H7 (cell line): ENCODE data around the gene CUZD1. TPM values are rescaled to one million over a fixed set of nuclear protein-coding genes. Genes with fewer than 3 reads are reported as not detected.

Experiments
- DNase-seq: peaks from one replicate; pipeline ENCODE4 v3.0.0; 2012
- H3K27me3 ChIP-seq: 2 replicates; pipeline ENCODE4 v1.6.0; 2011; ENCODE audit warnings: mild to moderate bottlenecking, low read length; ENCODE audit not compliant: control insufficient read depth, insufficient read depth
- H3K36me3 ChIP-seq: replicated peaks from 2 replicates; pipeline ENCODE4 v1.5.1; 2011; ENCODE audit warnings: low read length; ENCODE audit not compliant: control insufficient read depth, insufficient read depth
- H3K4me3 ChIP-seq: 2 replicates; pipeline ENCODE4 v1.5.1; 2011; ENCODE audit warnings: low read depth, mild to moderate bottlenecking, control low read depth, low read length, moderate library complexity; ENCODE audit not compliant: insufficient read depth
- total RNA-seq: library from RNA; depleted of rRNA; stranded (reverse); fragments of >200 nt; shearing (Covaris generic); gene quantifications from 2 replicates; pipeline ENCODE4 v1.2.3, GENCODE V29; 2014

The CUZD1 gene
- total RNA-seq, 1 experiment from 2014 or later = 1.1 TPM

DNA sequence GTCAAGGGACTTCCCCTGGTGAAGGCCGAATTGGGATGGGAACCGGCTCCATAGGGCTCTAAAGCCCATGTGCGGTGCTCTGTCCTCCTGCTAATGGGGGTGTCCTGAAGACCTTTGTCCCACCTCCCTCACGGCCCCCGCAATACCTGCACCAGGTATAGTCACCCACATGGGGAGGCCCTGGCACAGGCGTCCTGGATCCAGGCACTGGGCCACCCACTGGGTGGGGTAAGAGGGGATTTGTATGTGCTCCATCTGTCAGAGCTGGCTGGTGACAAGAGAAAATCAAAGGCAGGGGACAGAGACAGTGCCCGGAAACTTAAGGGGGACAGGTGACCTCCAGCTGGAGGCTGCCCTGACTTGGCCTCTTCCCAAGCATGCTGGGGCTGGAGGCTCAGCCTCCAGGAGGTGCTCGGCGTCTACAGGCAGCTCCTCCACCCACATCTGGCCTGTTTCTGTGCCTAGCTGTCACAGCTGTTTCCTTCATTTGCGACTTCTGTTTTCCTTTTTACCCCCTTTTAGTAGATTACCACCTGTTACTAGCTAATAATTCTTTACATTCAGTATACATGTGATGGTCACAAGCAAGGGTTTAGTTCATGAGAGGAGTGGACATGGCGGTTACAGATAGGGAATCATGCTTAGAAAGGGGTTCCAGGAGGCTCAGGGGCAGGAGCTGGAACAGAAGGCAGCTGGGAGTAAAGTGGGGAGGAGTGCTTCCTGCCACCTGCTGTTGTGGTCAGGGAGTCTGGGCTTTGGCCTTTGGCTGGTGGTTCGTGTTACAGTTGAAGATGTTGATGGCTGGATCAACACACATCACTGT lies 2.3 kb upstream of the CUZD1 start:
- Histone ChIP-seq H3K27me3 (no peaks in the 10 kb centered on the region), H3K36me3 (no peaks in the 10 kb centered on the region), H3K4me3 (no peak overlapping the region)
- no peak for DNase-seq

DNA sequence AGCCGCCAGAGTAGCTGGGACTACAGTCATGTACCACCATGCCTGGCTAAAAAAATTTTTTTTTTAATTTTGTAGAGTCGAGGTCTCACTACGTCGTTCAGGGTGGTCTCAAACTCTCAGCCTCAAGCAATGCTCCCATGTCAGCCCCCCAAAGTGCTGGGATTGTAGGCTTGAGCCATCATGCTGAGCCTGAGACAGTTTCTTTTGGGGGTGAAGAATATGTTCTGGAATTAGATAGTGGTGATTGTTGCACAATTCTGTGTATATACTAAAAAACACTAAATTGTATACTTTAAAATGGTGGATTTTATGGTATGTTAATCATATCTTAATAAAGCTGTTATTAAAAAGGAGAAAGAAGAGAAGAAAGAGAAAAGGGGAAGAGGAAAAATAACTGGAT lies 1.5 kb downstream of the CUZD1 start:
- H3K4me3 ChIP-seq = no peak overlapping the region
- H3K27me3 ChIP-seq = no peaks in the 10 kb centered on the region
- DNase-seq = no peak
- H3K36me3 ChIP-seq = no peaks in the 10 kb centered on the region

DNA sequence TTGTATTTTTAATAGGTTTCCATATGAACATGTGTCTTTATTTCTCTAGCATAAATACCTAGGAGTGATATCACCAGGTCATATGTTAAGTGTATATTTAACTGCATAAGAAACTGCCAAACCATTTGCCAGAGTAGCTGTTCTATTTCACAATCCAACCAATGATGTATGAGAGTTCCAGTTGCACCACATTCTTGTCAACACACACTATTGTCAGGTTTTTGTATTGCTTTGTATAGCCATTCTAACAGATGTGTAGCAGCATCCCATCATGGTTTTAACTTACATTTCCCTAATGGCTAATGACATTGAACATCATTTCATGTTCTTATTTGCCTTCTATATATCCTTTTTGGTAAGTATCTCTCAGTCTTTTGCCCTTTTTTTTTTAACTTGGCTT lies 4.1 kb downstream of the CUZD1 start:
- Histone ChIP-seq H3K4me3 (no peak overlapping the region), H3K27me3 (no peaks in the 10 kb centered on the region), H3K36me3 (no peaks in the 10 kb centered on the region)
- no peak for DNase-seq

DNA sequence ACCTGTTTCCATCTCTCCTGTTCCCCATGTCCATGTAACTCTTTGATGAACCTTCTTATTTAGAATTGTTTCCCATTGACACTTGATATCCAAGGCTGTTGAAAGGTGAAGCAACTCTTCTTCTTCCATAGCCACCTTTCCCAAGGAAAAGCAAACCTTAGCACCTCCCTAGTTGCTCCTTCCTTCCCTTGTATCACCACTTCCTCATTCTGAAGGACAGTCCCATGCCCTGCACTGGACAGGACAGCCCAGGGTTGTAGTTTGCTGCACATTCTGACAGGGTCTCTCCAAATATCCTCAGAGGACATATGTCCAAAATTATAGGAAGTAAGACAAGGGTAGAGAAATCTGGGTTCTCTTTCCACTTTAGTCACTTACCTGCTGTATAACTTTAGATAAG lies 6.2 kb downstream of the CUZD1 start:
- Histone ChIP-seq H3K36me3 (no peaks in the 10 kb centered on the region), H3K4me3 (no peak overlapping the region), H3K27me3 (no peaks in the 10 kb centered on the region)

DNA sequence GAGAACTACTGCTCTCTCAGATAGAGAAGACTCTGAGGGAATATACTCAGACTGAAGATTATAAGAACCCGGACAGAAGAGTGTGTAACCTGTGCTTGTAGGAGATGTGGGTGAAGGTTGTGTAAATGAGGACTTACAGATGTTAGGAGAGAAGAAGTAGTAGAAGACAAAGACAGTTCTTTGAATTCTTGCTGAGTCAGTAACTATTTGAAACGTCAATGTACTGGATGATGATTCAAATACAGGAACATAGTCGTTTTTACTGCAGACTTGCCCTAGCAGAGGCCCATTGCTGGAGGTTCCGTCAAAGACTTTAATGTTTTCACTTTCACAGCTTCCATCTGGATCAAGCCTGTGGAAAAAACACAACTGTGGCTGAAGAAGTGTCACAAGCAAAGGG lies 6.8 kb downstream of the CUZD1 start:
- no peak for DNase-seq
- Histone ChIP-seq H3K4me3 (no peak overlapping the region), H3K27me3 (no peaks in the 10 kb centered on the region), H3K36me3 (no peaks in the 10 kb centered on the region)

More for the DNA sequence above, 6.2 kb downstream of the CUZD1 start:
- DNase-seq = no peak

DNA sequence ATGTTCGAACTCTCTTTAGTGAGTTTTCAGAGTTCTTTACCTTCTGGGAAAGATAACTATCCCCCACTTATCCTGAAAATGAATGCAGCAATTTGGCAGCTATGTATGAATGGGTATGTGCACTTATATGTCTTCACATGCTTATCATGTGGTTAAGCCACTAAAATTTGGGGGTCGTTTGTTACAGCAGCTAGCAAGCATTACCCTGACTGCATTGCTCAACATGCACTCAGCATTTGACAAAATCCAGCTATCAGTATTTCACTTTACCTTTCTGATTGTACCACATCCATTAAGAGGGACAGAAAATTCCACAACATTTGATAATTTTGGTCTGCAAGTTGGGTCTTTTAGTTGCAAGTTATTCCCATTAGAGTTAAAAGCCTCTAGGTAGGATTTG lies 9.7 kb downstream of the CUZD1 start:
- no peak for DNase-seq
- Histone ChIP-seq H3K27me3 (no peaks in the 10 kb centered on the region), H3K4me3 (no peak overlapping the region), H3K36me3 (no peaks in the 10 kb centered on the region)

DNA sequence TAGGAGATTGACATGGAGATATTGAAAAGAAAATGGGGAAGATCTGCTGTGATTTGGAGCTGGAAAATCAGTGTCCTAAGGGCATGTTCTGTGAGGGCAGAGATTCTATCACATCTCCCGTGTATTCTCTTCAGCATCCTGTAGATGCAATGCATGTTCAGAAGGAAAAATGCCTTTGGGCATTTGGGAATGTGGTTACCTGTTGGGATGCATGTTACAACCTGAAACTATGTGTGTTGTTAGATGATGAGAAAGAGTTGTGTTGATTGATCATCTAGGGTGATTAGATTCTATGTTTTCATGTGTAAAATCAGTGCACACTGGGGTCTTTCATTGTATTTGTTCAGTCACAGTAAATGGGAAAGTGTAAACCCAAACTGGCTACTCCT lies 14.7 kb downstream of the CUZD1 start:
- H3K4me3 ChIP-seq = no peak overlapping the region
- H3K27me3 ChIP-seq = no peaks in the 10 kb centered on the region
- H3K36me3 ChIP-seq = no peaks in the 10 kb centered on the region
- DNase-seq = no peak

DNA sequence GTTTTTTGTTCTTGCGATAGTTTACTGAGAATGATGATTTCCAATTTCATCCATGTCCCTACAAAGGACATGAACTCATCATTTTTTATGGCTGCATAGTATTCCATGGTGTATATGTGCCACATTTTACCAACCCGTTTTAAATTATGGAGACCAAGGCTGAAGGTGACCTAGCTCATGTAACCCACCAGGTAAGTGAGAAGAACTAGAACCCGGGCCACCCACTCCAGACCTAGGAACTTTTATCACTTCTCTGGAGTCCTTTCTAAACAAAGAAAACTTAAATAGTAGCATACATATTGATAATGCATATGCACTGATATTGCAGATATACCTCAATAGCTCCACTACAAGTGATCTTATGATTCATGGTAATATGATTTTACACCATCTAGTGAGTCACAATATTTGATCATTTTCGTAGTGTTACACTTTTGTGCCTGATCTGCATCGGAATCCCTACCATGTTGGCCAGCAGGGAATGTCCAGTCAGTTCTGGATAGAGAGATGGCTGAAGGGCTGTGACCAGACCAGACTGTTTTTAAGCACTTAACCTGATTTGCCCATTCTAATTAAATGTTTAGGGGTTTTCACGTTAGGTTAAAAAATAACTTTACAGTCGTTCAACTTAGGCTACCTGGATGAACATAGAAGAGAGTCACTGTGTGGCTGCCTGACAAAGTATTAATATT lies 15.2 kb downstream of the CUZD1 start:
- no peak for DNase-seq
- Histone ChIP-seq H3K4me3 (no peak overlapping the region), H3K36me3 (no peaks in the 10 kb centered on the region), H3K27me3 (no peaks in the 10 kb centered on the region)

DNA sequence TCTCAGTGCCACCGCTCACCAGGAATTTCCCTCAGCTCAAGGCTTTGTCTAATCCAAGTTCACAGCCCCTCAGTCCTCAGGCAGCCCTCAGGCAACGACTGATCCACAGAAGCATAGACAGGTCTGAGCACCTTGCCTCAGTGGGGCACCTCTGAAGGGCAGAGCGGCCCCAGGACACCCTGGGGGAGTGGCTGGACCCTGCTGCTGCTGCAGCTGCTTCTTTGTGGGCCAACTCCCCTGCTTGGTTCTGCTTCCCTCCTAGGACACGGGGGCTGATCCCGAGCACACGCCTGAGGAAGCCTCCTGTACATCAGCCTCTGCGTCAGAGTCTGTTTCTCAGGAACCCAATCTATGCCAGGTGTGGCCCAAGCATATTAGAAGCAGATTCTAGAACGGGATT lies 16.2 kb downstream of the CUZD1 start:
- Histone ChIP-seq H3K36me3 (no peaks in the 10 kb centered on the region), H3K27me3 (no peaks in the 10 kb centered on the region), H3K4me3 (no peak overlapping the region)
- no peak for DNase-seq

DNA sequence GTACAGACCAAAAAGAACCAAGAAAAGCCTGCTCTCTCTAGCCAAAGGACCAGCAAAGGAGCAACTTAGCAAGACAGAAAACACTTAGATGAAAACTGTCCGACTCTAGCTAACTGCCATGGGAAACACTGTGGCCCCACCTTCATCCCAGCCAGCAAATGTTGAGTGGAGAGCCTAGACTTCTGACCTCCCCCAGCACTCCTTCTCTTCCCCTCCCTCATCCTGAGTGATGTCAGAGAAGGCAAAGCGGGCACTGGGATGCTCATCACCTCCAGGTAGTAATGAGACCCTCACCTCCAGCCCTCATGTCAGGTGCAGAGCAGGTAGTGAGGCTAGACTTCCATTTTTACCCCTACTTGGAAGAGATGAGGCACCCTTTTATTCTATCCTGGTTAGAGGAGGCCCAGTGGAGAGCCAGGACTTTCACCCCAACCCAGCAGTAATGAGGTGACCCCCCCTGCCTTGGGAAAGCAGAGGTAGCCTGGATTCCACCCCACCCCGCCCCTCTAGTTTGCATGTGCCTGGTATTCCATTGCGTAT lies 16.9 kb downstream of the CUZD1 start:
- Histone ChIP-seq H3K4me3 (no peak overlapping the region), H3K36me3 (no peaks in the 10 kb centered on the region), H3K27me3 (no peaks in the 10 kb centered on the region)
- no peak for DNase-seq

DNA sequence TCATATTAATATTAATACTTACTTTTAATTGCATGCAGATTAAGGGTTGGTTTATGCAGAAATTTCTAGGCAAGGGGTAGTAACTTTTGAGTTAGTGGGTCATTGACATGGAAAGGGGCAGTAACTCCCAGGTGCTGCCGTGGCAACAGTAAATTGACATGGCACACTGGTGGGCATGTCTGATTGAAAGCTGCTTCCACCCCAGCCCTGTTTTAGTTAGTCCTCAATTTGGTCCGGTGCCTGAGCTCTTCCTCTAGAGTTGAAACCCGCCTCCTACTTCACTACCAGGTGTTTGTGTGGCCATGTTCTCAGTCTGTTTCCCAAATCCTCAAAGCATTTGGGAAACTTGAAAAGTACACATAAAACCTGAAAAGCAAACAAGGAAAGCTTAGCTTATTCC lies 18.4 kb downstream of the CUZD1 start:
- no peaks in the 10 kb centered on the region for H3K27me3 ChIP-seq
- H3K36me3 ChIP-seq = no peaks in the 10 kb centered on the region
- no peak overlapping the region for H3K4me3 ChIP-seq
- DNase-seq = no peak

DNA sequence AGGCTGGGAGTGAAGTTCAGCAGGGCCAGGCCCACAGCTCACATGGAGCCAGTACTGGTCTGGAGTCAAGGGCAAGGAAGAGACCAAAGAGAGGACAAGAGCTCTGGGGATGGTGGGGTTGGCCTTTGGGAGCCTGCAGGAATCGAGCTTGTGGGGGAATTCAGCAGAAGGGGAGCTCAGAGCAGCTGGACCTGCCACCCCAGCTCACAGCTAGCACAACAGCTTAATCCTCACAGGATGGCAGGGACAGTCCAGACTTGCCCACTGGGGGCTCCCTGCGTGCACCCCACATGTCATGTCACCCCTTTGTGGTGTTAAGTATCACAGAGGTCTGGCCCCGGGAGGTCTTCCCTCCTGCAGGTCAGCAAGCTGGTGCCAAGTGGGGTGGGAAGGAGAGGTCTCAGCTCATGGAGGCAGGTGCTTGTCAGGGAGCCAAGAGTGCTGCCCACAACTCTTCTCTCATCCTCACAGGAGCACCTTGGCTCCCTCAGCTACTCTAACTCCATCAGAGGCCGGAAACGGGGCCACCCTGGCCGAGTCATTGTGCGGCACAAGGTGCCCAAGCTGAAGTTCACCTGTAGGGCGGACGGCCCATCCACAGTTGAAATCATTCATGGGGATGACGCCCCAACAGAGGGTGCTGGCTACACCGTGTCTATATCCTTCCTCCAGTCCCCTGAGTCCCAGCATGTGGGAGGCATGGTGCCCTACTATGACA lies 22.5 kb downstream of the CUZD1 start:
- H3K27me3 ChIP-seq = no peaks in the 10 kb centered on the region
- H3K4me3 ChIP-seq = no peak overlapping the region

DNA sequence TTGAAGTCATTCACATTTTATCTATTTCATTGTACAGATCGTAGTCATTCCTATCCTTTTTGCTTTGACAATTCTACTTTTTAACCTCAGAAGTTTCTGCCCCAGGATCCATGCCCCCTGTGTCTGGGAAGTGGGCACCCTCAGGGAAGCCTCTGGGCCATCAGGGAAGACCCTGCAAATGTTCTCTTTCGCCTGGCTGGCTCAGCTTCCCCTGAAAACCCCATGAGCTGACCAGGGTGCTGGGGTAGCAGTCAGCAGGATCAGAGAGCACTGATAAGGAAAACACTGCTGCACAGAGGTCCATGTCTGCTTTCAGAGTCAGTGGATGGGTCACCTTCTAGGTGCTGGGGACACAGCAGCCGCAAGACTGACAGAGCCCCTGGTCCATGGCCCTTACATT lies 23.8 kb downstream of the CUZD1 start:
- no peak overlapping the region for H3K4me3 ChIP-seq
- no peaks in the 10 kb centered on the region for H3K36me3 ChIP-seq
- no peaks in the 10 kb centered on the region for H3K27me3 ChIP-seq
- DNase-seq = no peak

More for the DNA sequence above, 22.5 kb downstream of the CUZD1 start:
- no peaks in the 10 kb centered on the region for H3K36me3 ChIP-seq
- DNase-seq = no peak

DNA sequence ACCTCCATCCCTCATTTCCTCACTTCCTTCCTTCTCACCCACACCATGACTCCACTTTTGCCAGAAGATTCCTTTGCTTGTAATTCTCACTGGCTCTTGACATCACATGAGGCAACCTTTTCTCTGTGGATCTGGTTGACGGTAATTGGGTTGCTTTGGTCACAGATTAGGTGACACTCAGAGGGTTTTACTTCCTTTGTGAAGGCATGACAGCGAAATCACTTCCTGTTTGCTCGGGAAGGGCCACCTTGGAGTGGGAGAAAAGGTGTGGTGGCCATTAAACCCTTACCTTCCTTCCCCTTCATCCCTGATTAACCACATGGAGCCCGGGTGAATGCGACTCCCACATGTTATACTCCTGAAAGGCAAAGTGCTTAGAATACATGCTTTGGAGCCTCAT lies 30.2 kb downstream of the CUZD1 start:
- Histone ChIP-seq H3K36me3 (no peaks in the 10 kb centered on the region), H3K4me3 (no peak overlapping the region), H3K27me3 (no peaks in the 10 kb centered on the region)
- DNase-seq = no peak

DNA sequence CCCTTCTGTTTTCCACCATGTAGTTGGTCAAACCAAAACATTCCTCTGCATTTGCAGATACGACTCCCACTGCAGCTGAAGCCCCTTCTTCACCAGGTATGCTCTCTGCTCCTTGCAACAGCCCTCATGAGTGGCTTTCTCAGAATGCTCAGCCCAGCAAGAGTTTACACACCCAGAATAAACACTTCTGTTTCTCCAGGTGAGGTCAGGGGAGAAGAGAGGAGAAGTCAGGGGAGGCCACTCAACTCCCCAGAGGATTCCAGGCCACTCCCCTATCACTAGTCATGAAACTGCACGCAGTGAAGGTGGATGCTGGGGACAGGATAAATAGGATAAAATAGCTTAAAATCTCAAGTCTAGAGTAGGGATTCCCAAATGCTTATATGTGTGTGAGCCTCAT lies 31.2 kb downstream of the CUZD1 start:
- H3K27me3 ChIP-seq = no peaks in the 10 kb centered on the region
- H3K4me3 ChIP-seq = no peak overlapping the region
- H3K36me3 ChIP-seq = no peaks in the 10 kb centered on the region
- no peak for DNase-seq
